Activated CD8-positive, alpha-beta T cell treated with anti-CD3 and anti-CD28 coated beads, Interleukin-2, amount 10 ng/mL, durations not matched to agents 7 days and 5 days (primary cell): ENCODE measurements around the gene FBLL1. TPM values are rescaled to one million over a fixed set of nuclear protein-coding genes. Genes with fewer than 3 reads are reported as not detected.
"Not testable (repeated sequence)": the region's sequence is repeated elsewhere in the genome, so short reads cannot be mapped to it uniquely, and the experiment has no call there.

Experiments used
- ATAC-seq: fragments of 150-1000 bp; cut with Tn5 transposase; one replicate; pipeline ENCODE4 v1.10.0; 2021; ENCODE audit warnings: moderate library complexity
- CTCF ChIA-PET: fragments of 350-600 bp; sonication (Branson Sonifier 250); formaldehyde crosslinking; loops from one replicate; lab custom pipeline; 2021; ENCODE audit warnings: antibody characterized with exemption; lab: Charles Lee
- POLR2A ChIA-PET: fragments of 350-600 bp; sonication (Branson Sonifier 250); formaldehyde crosslinking; loops from one replicate; lab custom pipeline; 2021; ENCODE audit warnings: antibody characterized with exemption; lab: Charles Lee
- DNase-seq: peaks from one replicate; pipeline ENCODE4 v3.0.0-alpha.2; 2020
- H3K27ac Mint-ChIP-seq: one replicate; pipeline ENCODE4 v1.8.0; 2021; ENCODE audit warnings: mild to moderate bottlenecking, mixed read lengths
- H3K27me3 Mint-ChIP-seq: one replicate; pipeline ENCODE4 v1.8.0; 2021; ENCODE audit warnings: low read depth, mixed read lengths
- H3K36me3 Mint-ChIP-seq: one replicate; pipeline ENCODE4 v1.8.0; 2021; ENCODE audit warnings: low read depth, mixed read lengths
- H3K4me1 Mint-ChIP-seq: one replicate; pipeline ENCODE4 v1.8.0; 2021; ENCODE audit warnings: low read depth, mixed read lengths
- H3K4me3 Mint-ChIP-seq: one replicate; pipeline ENCODE4 v1.8.0; 2021; ENCODE audit warnings: mild to moderate bottlenecking, mixed read lengths
- H3K9me3 Mint-ChIP-seq: one replicate; pipeline ENCODE4 v1.8.0; 2022; ENCODE audit warnings: mixed read lengths; ENCODE audit not compliant: insufficient read depth
- total RNA-seq, 2 experiments: library from RNA; stranded (reverse); gene quantifications; one replicate each; pipeline ENCODE4 v1.2.3, GENCODE V29; 2021

FBLL1 gene
- total RNA-seq, 2 experiments from 2014 or later, result 0.21 to 0.37 TPM

DNA sequence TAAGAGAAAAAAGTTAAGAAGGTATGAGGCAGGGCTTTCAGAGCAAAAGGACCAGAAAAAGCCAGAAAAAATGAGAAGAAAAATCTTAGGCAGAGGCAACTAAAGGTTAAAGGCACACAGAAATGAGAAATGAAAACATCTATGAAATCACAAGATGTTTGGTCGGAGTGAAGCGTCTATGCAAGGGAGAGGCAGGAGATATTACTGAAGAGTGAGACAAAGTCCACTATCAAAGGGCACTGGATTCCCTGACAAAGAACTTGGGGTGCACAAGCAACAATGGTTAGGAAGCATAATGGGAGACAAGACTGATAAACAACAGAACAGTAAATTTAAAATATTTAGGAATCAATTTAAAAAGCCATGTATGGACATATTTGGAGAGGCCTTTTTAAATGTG lies 33.2 kb downstream of the FBLL1 start:
- H3K4me1 Mint-ChIP-seq, result no peaks in the 10 kb centered on the region
- POLR2A ChIA-PET, result no interaction called here
- ATAC-seq (no peak), DNase-seq (no peak)
- CTCF ChIA-PET, result no interaction called here
- H3K27me3 Mint-ChIP-seq, result no peaks in the 10 kb centered on the region
- no peak overlapping the region for H3K27ac Mint-ChIP-seq
- no peaks in the 10 kb centered on the region for H3K9me3 Mint-ChIP-seq
- H3K36me3 Mint-ChIP-seq, result peaks cover 47% of the 10 kb centered on the region
- no peak overlapping the region for H3K4me3 Mint-ChIP-seq

DNA sequence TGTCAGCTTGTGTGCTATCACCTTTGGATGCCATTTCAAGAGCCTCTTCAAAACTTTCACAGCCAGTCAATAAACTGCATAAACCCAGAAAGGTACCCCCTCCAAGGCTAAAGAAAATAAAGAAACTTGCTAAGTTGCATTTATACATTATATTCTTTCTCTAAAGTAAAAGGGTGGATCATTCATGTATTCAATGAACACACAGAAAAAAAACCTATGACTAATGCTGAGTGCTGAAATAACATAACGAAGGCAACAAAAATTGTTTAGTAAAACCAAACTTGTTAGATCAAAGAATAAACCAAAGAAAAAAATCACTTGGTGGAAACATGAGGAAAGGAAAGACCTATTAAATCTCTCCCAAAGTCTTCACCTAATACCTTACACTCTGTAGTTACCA lies 34.9 kb downstream of the FBLL1 start:
- DNase-seq (no peak), ATAC-seq (no peak)
- H3K27me3 Mint-ChIP-seq, result no peaks in the 10 kb centered on the region
- POLR2A ChIA-PET, result no interaction called here
- H3K27ac Mint-ChIP-seq, result no peak overlapping the region
- no peak overlapping the region for H3K4me3 Mint-ChIP-seq
- H3K4me1 Mint-ChIP-seq, result no peaks in the 10 kb centered on the region
- peaks cover 48% of the 10 kb centered on the region for H3K36me3 Mint-ChIP-seq
- CTCF ChIA-PET, result no interaction called here
- H3K9me3 Mint-ChIP-seq, result no peaks in the 10 kb centered on the region

DNA sequence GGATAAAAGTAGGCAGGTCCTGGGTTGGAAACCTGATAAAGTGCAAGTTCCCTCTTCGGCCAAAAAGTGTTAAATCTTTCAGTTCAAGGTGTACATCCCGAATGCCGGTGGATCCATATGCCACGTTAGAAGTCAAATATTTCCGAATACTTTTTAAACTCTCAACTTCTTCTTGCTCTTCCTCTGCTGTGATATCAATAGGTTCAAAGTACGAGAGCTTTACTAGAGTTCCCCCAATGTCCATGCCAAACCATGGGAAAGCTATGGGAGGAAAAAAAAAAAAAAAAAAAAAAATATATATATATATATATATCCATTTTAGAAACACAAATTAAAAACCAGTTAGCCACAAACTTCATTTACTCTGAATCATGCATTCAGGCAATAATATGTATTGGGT lies 39.6 kb downstream of the FBLL1 start:
- ChIA-PET POLR2A (no interaction called here), CTCF (no interaction called here)
- no peaks in the 10 kb centered on the region for H3K27me3 Mint-ChIP-seq

DNA sequence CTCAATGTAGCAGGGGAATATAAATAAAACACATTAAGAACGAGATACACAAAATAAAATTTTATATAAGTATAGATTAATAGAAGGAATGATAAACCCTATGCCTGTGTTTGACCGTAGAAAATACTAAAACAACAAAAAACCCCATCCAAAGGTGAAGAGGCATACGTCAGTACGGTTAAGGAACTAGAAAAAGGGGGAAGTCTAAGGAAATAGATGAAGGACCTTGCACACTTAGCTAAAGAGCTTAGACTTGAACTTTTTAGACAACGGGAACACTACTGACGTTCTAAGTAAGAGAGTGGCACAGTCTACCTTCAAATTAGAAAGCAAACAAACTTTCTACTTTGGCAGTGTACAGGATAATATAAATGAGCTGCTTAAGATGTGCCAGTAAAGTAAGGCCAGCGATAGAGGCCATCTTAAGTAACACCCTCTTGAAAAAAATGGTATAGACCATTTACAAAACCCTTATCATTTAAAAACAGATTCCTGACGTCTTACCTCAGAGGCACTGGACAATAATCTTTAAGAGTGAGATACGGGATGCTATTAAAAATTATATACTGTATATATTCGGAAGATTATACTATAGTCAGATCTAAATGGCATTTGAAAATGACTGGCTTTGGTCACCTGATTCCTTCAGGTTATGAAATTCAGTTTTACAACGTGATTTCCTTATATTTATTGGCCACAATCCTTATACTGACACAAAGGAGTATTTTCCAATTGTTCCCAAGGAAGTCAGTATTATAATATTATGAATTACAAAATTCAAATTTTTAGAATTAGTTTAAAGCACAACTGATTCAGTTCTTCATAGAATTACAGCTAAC lies 41.6 kb downstream of the FBLL1 start:
- DNase-seq (no peak), ATAC-seq (no peak)
- no peaks in the 10 kb centered on the region for H3K9me3 Mint-ChIP-seq
- CTCF ChIA-PET, result no interaction called here
- H3K27ac Mint-ChIP-seq, result no peak overlapping the region
- H3K4me1 Mint-ChIP-seq, result peaks cover 12% of the 10 kb centered on the region
- no peak overlapping the region for H3K4me3 Mint-ChIP-seq
- H3K36me3 Mint-ChIP-seq, result peaks cover 47% of the 10 kb centered on the region
- POLR2A ChIA-PET, result no interaction called here
- H3K27me3 Mint-ChIP-seq, result no peaks in the 10 kb centered on the region

More for the DNA sequence above, 39.6 kb downstream of the FBLL1 start:
- Mint-ChIP-seq H3K36me3 (peaks cover 43% of the 10 kb centered on the region), H3K4me3 (no peak overlapping the region), H3K9me3 (no peaks in the 10 kb centered on the region), H3K4me1 (peaks cover 6% of the 10 kb centered on the region), H3K27ac (no peak overlapping the region)
- DNase-seq (no peak), ATAC-seq (no peak)

DNA sequence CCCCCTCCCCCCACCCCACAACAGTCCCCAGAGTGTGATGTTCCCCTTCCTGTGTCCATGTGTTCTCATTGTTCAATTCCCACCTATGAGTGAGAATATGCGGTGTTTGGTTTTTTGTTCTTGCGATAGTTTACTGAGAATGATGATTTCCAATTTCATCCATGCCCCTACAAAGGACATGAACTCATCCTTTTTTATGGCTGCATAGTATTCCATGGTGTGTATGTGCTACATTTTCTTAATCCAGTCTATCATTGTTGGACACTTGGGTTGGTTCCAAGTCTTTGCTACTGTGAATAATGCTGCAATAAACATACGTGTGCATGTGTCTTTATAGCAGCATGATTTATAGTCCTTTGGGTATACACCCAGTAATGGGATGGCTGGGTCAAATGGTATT lies 44.6 kb downstream of the FBLL1 start:
- CTCF ChIA-PET, DNase-seq, H3K27ac Mint-ChIP-seq, H3K27me3 Mint-ChIP-seq, ATAC-seq, POLR2A ChIA-PET, H3K4me3 Mint-ChIP-seq, H3K9me3 Mint-ChIP-seq: not testable (repeated sequence)
- Mint-ChIP-seq H3K36me3 (peaks cover 45% of the 10 kb centered on the region), H3K4me1 (peaks cover 32% of the 10 kb centered on the region)

DNA sequence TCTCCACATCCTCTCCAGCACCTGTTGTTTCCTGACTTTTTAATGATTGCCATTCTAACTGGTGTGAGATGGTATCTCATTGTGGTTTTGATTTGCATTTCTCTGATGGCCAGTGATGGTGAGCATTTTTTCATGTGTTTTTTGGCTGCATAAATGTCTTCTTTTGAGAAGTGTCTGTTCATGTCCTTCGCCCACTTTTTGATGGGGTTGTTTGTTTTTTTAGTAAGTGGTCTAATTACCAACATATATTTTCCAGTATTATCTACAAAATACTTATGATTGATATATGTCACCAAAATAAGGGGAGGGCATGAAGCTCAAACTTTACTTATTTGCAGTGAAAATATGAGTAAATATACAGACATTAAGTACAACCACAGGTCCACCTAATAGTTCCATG lies 45.1 kb downstream of the FBLL1 start:
- POLR2A ChIA-PET, result interaction anchor here (0.6 kb wide), 1 partner anchor 89 kb away, joined by 3 read pairs; no protein-coding TSS in a partner anchor
- CTCF ChIA-PET, DNase-seq, H3K27ac Mint-ChIP-seq, H3K9me3 Mint-ChIP-seq, H3K27me3 Mint-ChIP-seq, ATAC-seq, H3K4me3 Mint-ChIP-seq: not testable (repeated sequence)
- Mint-ChIP-seq H3K36me3 (peaks cover 45% of the 10 kb centered on the region), H3K4me1 (peaks cover 32% of the 10 kb centered on the region)

DNA sequence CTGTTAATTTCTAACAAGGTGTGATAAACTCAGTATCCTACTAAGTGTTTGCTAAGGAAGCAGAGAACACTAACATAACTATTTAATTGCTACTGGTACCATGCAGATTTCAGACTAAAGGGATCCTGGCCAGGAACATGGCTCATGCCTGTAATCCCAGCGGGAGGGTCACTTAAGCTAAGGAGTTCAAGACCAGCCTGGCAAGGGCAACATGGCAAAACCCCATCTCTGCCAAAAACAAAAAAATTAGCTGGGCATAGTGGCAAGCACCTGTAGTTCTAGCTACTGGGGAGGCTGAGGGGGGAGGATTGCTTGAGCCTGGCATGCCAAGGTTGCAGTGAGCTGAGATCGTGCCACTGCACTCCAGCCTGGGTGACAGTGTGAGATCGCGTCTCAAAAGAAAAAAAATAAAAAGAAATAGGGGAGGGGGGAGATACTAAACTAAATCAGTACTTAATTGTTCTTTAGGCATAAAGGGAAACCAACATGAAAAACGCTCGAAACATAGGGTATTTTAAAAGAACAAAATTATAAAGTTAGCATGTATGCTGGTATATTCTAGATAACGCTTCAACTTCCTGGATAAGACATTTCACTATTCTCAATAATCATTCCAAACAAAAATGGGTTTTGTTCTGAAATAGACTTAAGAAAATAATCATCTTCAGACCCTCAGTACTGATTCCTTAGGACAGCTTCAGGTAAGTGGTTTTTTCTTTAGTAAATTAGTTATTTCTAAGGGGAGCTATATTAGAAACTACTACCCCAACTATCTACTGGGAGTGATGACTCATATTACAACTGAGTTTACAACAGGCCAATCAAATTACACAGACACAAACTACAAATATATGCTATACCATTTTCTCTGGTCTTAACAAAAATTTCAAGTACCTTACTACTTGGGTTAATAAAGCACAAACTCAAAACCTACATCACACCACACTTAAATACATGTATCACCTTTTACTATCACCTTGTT lies 46.6 kb downstream of the FBLL1 start:
- POLR2A ChIA-PET, result no interaction called here
- Mint-ChIP-seq H3K4me3 (no peak overlapping the region), H3K36me3 (peaks cover 42% of the 10 kb centered on the region), H3K27me3 (no peaks in the 10 kb centered on the region), H3K4me1 (peaks cover 42% of the 10 kb centered on the region), H3K27ac (no peak overlapping the region), H3K9me3 (no peaks in the 10 kb centered on the region)
- no peak for ATAC-seq
- CTCF ChIA-PET, result interaction anchor here (0.6 to 0.8 kb wide), 2 partner anchors 117 to 198 kb away, joined by 3 read pairs; no protein-coding TSS in a partner anchor
- no peak for DNase-seq

DNA sequence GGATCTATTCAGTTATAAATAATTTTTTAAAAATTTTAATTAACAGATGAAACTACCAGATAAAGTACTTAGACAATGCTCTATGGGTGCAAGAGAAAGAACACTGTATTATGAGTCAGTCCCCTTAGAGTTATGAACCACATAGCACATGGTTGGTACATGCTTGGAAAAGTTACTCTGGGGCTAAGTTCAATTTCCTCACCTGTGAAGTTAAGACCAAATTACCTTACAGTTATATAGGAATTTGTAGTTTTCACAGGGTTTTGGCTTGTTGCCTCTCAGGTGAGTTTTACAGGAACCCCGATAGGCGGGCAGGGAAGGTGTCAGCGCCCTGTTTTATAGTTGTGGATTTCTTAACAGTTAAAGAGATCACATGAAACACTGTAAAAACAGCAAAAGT lies 48.9 kb downstream of the FBLL1 start:
- ChIA-PET CTCF (no interaction called here), POLR2A (no interaction called here)
- DNase-seq (peak; percentile 27), ATAC-seq (no peak)
- peaks cover 33% of the 10 kb centered on the region for H3K36me3 Mint-ChIP-seq
- H3K9me3 Mint-ChIP-seq, result peaks cover 6% of the 10 kb centered on the region
- H3K27me3 Mint-ChIP-seq, result no peaks in the 10 kb centered on the region
- H3K4me3 Mint-ChIP-seq, result peak overlapping the region; percentile 92
- peak overlapping the region; percentile 85 for H3K27ac Mint-ChIP-seq
- H3K4me1 Mint-ChIP-seq, result peaks cover 36% of the 10 kb centered on the region

DNA sequence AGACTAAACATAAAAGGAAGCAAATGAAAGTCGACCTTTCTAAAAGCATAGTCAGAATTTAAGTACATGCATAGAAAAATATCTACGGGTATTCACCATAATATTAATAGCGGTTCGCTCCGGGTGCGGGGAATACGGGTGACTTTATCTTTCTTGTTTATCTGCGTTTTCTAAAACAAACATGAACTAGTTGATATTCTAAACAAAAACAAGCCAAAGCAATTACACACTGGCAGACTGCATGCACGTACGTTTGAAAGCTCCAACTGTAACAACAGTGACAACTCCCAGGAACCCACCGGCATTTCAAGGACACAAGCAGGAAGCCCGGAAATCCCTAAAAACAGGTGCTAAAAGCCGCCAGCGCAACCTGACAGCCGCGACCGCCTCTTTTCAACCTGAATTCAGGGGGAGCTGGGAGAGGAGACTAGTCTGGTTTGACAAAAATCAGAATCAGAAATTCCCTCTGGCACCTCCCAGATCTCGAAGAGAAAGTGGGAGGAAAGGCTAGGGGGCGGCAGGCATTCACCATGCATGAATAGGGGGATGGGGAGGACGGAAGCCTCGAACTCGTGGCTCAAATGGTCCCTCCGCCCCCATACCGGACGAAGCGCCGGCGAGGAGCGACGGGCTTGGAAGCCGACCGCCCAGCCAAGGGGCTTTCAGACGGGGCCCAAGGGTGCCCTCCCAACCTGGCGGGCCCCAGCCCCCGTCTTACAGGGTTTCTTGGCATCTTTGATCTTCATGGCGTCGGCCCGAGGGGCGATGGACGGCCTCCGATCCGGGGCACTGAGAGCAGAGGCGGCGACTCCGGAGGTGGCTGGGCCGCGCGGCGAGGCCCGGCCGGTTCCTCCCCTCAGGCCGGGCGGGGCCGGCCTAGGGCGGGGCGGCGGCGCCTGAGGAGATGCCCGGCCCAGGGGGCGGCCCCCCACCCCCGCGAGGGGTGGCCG lies 49.7 kb downstream of the FBLL1 start, which contains the start of gene PANK3:
TSS of gene PANK3 (minus strand) at position 831 of the 950 bp plus-strand sequence. CDS start at position 746, 85 bp downstream.
- no peak for DNase-seq

DNA sequence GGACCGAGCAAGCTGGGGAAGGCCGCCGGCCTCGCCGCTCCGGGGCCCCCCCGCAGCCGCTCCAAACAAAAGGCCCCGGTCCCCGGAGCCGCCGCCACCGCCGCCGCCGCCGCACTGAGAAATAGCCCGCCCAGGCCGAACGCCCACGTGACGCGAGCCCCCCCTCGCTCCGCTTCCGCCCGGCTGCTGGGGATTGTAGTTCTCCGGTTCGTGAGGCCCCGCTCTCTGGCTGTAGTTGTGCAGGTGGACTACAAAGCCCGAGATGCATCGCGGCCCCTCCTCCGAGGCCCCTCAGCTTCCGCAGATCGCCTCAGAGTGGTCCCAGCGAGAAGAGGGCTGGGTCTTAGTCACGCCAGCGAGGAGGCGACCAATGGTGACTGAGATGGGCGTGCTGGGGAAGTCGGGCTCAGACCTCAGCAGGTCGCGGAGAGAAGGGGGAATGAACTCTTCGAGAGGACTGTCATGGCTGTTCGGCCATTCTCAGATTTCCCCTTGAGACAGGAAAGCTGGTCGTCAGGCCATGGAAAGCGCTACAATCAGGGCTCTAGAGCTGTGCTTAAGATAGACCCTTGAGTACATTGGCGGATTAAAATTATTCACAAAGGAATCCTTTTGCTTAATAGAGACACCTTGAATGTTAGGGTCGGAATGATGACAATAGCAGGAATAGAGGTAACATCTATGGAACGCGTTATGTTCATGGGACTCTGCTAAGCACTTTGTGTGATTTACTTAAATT lies 50.6 kb downstream of the FBLL1 start:
- peaks cover 29% of the 10 kb centered on the region for H3K36me3 Mint-ChIP-seq

More for the DNA sequence above, 49.7 kb downstream of the FBLL1 start, which contains the start of gene PANK3:
- Mint-ChIP-seq H3K4me1 (peaks cover 38% of the 10 kb centered on the region), H3K27ac (peak within 1 kb of the TSS; percentile 97), H3K9me3 (peaks cover 6% of the 10 kb centered on the region), H3K27me3 (no peaks in the 10 kb centered on the region), H3K36me3 (peaks cover 33% of the 10 kb centered on the region), H3K4me3 (peak within 1 kb of the TSS; percentile 92)
- POLR2A ChIA-PET, result interaction anchor here (0.6 to 1.3 kb wide), 4 partner anchors 13 to 1088 kb away, joined by 3 to 6 read pairs (median 5); no protein-coding TSS in a partner anchor
- CTCF ChIA-PET, result no interaction called here
- peak; percentile 79 for ATAC-seq

More for the DNA sequence above, 50.6 kb downstream of the FBLL1 start:
- no peaks in the 10 kb centered on the region for H3K27me3 Mint-ChIP-seq
- H3K9me3 Mint-ChIP-seq, result peaks cover 6% of the 10 kb centered on the region
- H3K27ac Mint-ChIP-seq, result peak overlapping the region; percentile 97
- POLR2A ChIA-PET, result interaction anchor here (0.6 to 1.3 kb wide), 5 partner anchors 12 to 1087 kb away, joined by 3 to 6 read pairs (median 4); no protein-coding TSS in a partner anchor
- peaks cover 40% of the 10 kb centered on the region for H3K4me1 Mint-ChIP-seq
- H3K4me3 Mint-ChIP-seq, result peak overlapping the region; percentile 83
- ATAC-seq (peak; percentile 97), DNase-seq (peak; percentile 98)
- CTCF ChIA-PET, result interaction anchor here (1.0 kb wide), 1 partner anchor 32 kb away, joined by 3 read pairs; no protein-coding TSS in a partner anchor
